ENCODE data around the gene KDM6A.

Gene KDM6A

DNA sequence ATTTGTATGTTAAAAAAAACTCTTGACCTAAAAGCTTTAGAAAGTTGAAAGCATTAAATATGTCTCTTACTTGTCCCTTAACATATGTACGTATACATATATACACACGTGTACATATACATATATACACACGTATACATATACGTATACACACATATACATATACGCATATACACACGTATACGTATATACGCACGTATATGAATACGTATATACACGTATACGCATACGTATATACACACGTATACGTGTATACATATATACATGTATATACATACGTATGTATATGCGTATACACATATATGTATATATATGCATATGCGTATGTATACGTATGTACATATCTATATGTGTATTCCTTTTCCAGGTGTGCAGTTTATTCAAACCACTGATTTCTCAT lies 3.8 kb downstream of the KDM6A start:
- no peak for ATAC-seq
- TF ChIP-seq ZNF8 (CRISPR knock-in tag; IDR thresholded peaks at IDR 0.05) (no peak), BACH2 (CRISPR knock-in tag; IDR thresholded peaks at IDR 0.05; ENCODE audit: borderline replicate concordance) (0 out of 2 replicates have a peak, but pooled peaks have one; percentile 23)

DNA sequence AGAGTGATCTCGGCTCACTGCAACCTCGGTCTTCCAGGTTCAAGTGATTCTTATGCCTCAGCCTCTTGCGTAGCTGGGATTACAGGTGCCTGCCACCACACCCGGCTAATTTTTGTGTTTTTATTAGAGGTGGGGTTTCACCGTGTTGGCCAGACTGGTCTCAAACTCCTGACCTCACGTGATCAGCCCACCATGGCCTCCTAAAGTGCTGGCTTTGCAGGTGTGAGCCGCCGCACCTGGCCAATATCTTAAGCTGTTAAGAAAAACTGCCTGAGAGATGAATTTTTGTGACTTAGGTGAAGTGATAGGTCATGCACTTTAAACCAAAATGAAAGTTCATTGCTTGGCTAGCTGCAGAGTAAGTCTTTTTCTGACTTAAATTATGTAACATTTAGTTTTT lies 5.8 kb downstream of the KDM6A start:
- TF ChIP-seq SNAI2 (CRISPR knock-in tag; IDR thresholded peaks at IDR 0.05), result no peak
- TF ChIP-seq ZNF8 (CRISPR knock-in tag; IDR thresholded peaks at IDR 0.05), result no peak
- TF ChIP-seq ZFP30 (CRISPR knock-in tag; IDR thresholded peaks at IDR 0.05), result no peak
- TF ChIP-seq PPARA (CRISPR knock-in tag; IDR thresholded peaks at IDR 0.05; ENCODE audit: borderline replicate concordance), result no peak
- no peak for ATAC-seq

DNA sequence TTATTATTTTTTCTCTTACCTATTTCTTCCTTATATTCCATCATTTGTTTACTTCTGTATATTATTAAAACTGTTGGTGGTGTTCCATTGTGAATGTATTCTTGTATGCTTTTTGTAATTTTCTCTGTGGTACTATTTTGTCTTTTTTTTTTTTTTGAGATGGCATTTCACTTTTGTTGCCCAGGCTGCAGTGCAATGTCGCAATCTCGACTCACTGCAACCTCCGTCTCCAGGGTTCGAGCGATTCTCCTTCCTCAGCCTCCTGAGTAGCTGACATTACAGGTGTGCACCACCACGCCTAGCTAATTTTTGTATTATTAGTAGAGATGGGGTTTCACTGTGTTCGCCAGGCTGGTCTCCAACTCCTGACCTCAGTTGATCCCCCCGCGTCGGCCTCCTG lies 8.6 kb downstream of the KDM6A start:
- no peak for ATAC-seq
- TF ChIP-seq, protein P1, sequence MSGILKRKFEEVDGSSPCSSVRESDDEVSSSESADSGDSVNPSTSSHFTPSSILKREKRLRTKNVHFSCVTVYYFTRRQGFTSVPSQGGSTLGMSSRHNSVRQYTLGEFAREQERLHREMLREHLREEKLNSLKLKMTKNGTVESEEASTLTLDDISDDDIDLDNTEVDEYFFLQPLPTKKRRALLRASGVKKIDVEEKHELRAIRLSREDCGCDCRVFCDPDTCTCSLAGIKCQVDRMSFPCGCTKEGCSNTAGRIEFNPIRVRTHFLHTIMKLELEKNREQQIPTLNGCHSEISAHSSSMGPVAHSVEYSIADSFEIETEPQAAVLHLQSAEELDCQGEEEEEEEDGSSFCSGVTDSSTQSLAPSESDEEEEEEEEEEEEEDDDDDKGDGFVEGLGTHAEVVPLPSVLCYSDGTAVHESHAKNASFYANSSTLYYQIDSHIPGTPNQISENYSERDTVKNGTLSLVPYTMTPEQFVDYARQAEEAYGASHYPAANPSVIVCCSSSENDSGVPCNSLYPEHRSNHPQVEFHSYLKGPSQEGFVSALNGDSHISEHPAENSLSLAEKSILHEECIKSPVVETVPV (CRISPR knock-in tag; IDR thresholded peaks at IDR 0.05), result no peak
- TF ChIP-seq ZC3H10 (CRISPR knock-in tag; IDR thresholded peaks at IDR 0.05) (no peak), BACH2 (CRISPR knock-in tag; IDR thresholded peaks at IDR 0.05; ENCODE audit: borderline replicate concordance) (no peak), ISL1 (CRISPR knock-in tag; IDR thresholded peaks at IDR 0.05) (no peak), GLIS3 (CRISPR knock-in tag; IDR thresholded peaks at IDR 0.05) (no peak)
- TF ChIP-seq, protein P2, sequence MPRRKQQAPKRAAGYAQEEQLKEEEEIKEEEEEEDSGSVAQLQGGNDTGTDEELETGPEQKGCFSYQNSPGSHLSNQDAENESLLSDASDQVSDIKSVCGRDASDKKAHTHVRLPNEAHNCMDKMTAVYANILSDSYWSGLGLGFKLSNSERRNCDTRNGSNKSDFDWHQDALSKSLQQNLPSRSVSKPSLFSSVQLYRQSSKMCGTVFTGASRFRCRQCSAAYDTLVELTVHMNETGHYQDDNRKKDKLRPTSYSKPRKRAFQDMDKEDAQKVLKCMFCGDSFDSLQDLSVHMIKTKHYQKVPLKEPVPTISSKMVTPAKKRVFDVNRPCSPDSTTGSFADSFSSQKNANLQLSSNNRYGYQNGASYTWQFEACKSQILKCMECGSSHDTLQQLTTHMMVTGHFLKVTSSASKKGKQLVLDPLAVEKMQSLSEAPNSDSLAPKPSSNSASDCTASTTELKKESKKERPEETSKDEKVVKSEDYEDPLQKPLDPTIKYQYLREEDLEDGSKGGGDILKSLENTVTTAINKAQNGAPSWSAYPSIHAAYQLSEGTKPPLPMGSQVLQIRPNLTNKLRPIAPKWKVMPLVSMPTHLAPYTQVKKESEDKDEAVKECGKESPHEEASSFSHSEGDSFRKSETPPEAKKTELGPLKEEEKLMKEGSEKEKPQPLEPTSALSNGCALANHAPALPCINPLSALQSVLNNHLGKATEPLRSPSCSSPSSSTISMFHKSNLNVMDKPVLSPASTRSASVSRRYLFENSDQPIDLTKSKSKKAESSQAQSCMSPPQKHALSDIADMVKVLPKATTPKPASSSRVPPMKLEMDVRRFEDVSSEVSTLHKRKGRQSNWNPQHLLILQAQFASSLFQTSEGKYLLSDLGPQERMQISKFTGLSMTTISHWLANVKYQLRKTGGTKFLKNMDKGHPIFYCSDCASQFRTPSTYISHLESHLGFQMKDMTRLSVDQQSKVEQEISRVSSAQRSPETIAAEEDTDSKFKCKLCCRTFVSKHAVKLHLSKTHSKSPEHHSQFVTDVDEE (CRISPR knock-in tag; IDR thresholded peaks at IDR 0.05), result no peak

DNA sequence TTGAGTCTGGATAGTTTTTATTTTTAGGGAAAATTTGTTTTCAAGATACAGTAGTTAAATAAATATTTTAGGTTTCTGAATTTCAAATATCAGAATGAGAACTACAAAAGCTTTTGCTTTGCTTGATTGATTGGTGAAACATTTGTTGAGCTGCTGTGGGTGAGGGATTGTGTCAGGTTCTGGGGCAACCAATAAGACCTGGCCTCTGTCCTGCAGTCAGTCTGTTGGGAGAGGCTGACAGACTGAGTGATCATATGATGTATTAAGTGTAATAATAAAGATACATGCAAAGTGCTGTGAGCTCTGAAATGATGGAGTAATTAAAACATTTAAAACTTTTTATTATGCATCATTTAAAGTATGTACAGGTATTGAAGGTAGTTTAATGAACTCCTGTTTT lies 9.6 kb downstream of the KDM6A start:
- ATAC-seq, result no peak
- TF ChIP-seq RARB (CRISPR knock-in tag; IDR thresholded peaks at IDR 0.05) (no peak), ZNF565 (CRISPR knock-in tag; conservative IDR thresholded peaks at IDR 0.05; ENCODE audit: low read depth) (no peak), TOX (CRISPR knock-in tag; IDR thresholded peaks at IDR 0.05; ENCODE audit: borderline replicate concordance) (no peak), PPARA (CRISPR knock-in tag; IDR thresholded peaks at IDR 0.05; ENCODE audit: borderline replicate concordance) (no peak), SNAI2 (CRISPR knock-in tag; IDR thresholded peaks at IDR 0.05) (no peak), OSR1 (CRISPR knock-in tag; IDR thresholded peaks at IDR 0.05) (no peak)
- TF ChIP-seq, protein P3, sequence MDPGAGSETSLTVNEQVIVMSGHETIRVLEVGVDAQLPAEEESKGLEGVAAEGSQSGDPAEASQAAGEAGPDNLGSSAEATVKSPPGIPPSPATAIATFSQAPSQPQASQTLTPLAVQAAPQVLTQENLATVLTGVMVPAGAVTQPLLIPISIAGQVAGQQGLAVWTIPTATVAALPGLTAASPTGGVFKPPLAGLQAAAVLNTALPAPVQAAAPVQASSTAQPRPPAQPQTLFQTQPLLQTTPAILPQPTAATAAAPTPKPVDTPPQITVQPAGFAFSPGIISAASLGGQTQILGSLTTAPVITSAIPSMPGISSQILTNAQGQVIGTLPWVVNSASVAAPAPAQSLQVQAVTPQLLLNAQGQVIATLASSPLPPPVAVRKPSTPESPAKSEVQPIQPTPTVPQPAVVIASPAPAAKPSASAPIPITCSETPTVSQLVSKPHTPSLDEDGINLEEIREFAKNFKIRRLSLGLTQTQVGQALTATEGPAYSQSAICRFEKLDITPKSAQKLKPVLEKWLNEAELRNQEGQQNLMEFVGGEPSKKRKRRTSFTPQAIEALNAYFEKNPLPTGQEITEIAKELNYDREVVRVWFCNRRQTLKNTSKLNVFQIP (CRISPR knock-in tag; IDR thresholded peaks at IDR 0.05; ENCODE audit: borderline replicate concordance, low read depth), result no peak
- TF ChIP-seq, protein P1 (CRISPR knock-in tag; IDR thresholded peaks at IDR 0.05), result no peak
- TF ChIP-seq, protein P2 (CRISPR knock-in tag; IDR thresholded peaks at IDR 0.05), result no peak

DNA sequence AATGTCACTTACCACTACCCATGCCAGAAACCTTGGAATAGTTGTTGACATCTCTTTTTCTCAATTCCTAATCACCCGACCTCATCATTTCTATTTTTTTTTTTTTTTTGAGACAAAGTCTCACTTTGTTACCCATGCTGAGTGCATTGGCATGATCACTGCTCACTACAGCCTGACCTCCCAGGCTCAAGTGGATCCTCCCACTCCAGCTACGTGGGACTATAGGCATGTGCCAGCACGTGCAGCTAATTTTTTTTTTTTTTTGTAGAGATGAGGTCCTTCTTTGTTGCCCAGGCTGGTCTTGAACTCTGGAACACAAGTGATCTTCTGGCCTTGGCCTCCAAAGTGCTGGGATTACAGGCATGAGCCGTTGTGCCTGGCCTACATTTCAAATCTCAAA lies 12.0 kb downstream of the KDM6A start:
- ATAC-seq, result no peak
- TF ChIP-seq RARB (CRISPR knock-in tag; IDR thresholded peaks at IDR 0.05), result no peak
- no peak for TF ChIP-seq ZFP3 (CRISPR knock-in tag; IDR thresholded peaks at IDR 0.05)
- no peak for TF ChIP-seq ARNTL (CRISPR knock-in tag; IDR thresholded peaks at IDR 0.05; ENCODE audit: borderline replicate concordance, low read depth)
- TF ChIP-seq, protein P4, sequence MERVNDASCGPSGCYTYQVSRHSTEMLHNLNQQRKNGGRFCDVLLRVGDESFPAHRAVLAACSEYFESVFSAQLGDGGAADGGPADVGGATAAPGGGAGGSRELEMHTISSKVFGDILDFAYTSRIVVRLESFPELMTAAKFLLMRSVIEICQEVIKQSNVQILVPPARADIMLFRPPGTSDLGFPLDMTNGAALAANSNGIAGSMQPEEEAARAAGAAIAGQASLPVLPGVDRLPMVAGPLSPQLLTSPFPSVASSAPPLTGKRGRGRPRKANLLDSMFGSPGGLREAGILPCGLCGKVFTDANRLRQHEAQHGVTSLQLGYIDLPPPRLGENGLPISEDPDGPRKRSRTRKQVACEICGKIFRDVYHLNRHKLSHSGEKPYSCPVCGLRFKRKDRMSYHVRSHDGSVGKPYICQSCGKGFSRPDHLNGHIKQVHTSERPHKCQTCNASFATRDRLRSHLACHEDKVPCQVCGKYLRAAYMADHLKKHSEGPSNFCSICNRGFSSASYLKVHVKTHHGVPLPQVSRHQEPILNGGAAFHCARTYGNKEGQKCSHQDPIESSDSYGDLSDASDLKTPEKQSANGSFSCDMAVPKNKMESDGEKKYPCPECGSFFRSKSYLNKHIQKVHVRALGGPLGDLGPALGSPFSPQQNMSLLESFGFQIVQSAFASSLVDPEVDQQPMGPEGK (CRISPR knock-in tag; IDR thresholded peaks at IDR 0.05; ENCODE audit: borderline replicate concordance), result no peak
- no peak for TF ChIP-seq ZC3H10 (CRISPR knock-in tag; IDR thresholded peaks at IDR 0.05)
- TF ChIP-seq ISL1 (CRISPR knock-in tag; IDR thresholded peaks at IDR 0.05), result no peak
- no peak for TF ChIP-seq ZNF70 (CRISPR knock-in tag; IDR thresholded peaks at IDR 0.05)
- TF ChIP-seq OSR1 (CRISPR knock-in tag; IDR thresholded peaks at IDR 0.05), result no peak
- no peak for TF ChIP-seq ZNF565 (CRISPR knock-in tag; conservative IDR thresholded peaks at IDR 0.05; ENCODE audit: low read depth)
- TF ChIP-seq CSDC2 (CRISPR knock-in tag; IDR thresholded peaks at IDR 0.05), result no peak
- no peak for TF ChIP-seq PPARA (CRISPR knock-in tag; IDR thresholded peaks at IDR 0.05; ENCODE audit: borderline replicate concordance)

All from SK-N-SH treated with all-trans-retinoic acid at 6 μM for 48 hours (cell line).